Endothelial cell (in vitro differentiated cells): ENCODE results near the gene CYP27A1. TPM values are rescaled to one million over a fixed set of nuclear protein-coding genes. Genes with fewer than 3 reads are reported as not detected.
A peak's percentile ranks its signal among the peaks of the same experiment; 100 is the strongest.
"Not testable (repeated sequence)": the region's sequence is repeated elsewhere in the genome, so short reads cannot be mapped to it uniquely, and the experiment has no call there.

ENCODE experiments used
- DNase-seq: peaks from one replicate; pipeline ENCODE4 v3.0.0; 2021; ENCODE audit warnings: low spot score
- H3K27ac Mint-ChIP-seq: one replicate; pipeline ENCODE4 v1.8.0; 2021; ENCODE audit warnings: mixed read lengths, inconsistent platforms; ENCODE audit not compliant: unreplicated experiment
- H3K27me3 Mint-ChIP-seq: one replicate; pipeline ENCODE4 v1.8.0; 2021; ENCODE audit warnings: mild to moderate bottlenecking, moderate library complexity, mixed read lengths, inconsistent platforms; ENCODE audit not compliant: unreplicated experiment
- H3K36me3 Mint-ChIP-seq: one replicate; pipeline ENCODE4 v1.8.0; 2021; ENCODE audit warnings: mild to moderate bottlenecking, low read depth, mixed read lengths, inconsistent platforms; ENCODE audit not compliant: unreplicated experiment
- H3K4me1 Mint-ChIP-seq: one replicate; pipeline ENCODE4 v1.8.0; 2021; ENCODE audit warnings: mild to moderate bottlenecking, mixed read lengths, inconsistent platforms; ENCODE audit not compliant: unreplicated experiment
- H3K4me3 Mint-ChIP-seq: one replicate; pipeline ENCODE4 v1.8.0; 2021; ENCODE audit warnings: mild to moderate bottlenecking, mixed read lengths, inconsistent platforms; ENCODE audit not compliant: unreplicated experiment
- H3K9me3 Mint-ChIP-seq: one replicate; pipeline ENCODE4 v1.8.0; 2021; ENCODE audit warnings: mixed read lengths, inconsistent platforms; ENCODE audit not compliant: unreplicated experiment
- total RNA-seq: library from RNA; stranded (reverse); fragmentation: NEBNext Ultra II Directional; extraction: Animal tissue kit (Norgen Biotek cat#: 25700); gene quantifications from one replicate; pipeline ENCODE4 v1.2.1, GENCODE V29; 2021; ENCODE audit not compliant: unreplicated experiment
- TF ChIP-seq, protein P1 (sequence below): fragments of 200-600 bp; sonication (generic); IDR thresholded peaks from one replicate; pipeline ENCODE4 v1.5.0; 2021; ENCODE audit warnings: antibody characterized with exemption; ENCODE audit not compliant: unreplicated experiment

The CYP27A1 gene
- total RNA-seq, 1 donor from 2014 or later: 9.0 TPM

DNA sequence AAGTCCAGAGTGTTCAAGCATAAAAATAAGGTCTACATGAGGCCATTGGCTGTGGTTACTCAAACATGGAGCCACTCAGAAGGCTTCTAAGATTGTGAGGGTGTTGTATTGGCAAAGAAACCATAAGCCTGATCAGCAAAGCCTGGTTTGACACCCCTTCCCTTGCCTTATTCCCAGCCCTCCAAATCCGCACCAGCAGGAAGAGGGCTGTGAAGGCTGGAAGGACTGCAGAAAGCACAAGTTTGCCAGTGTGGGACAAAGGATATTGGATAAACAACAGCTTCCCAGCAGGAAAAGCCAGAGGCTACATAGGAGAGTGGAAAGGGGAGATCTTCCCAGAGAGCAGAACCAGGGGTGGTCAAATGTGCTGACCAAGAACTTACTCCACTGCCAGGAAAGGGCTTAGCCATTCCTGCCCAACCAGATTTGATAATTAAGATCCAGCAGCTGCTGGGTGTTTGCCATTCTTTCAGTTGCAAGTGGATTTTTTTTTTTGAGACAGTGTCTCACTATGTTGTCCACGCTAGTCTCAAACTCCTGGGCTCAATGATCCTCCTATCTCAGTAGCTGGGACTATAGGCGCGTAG lies 51.2 kb downstream of the CYP27A1 start:
- H3K27ac Mint-ChIP-seq: no peak overlapping the region
- peaks cover 7% of the 10 kb centered on the region for H3K9me3 Mint-ChIP-seq

DNA sequence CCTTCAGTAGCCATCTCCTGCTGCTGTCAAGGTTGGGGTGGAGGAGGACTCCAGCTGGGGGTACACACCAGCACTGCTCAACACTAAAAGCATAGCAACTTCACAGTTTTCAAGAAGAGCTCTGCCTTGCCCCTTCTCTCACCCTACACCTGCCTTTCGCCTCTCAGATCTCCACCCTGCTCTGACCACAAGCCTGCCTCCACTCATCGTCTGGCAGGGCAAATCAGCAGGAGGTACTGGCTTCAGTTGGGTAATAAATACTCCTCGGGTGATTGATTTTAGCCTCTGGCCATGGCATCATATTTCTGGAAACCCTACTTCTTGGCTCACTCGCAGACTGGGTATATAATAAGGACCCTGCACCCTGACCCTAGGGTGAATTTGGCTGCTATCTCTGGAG lies 52.7 kb downstream of the CYP27A1 start:
- Mint-ChIP-seq H3K36me3 (peaks cover 3% of the 10 kb centered on the region), H3K4me3 (no peak overlapping the region), H3K27me3 (peaks cover 4% of the 10 kb centered on the region), H3K9me3 (peaks cover 7% of the 10 kb centered on the region), H3K4me1 (peaks cover 16% of the 10 kb centered on the region), H3K27ac (no peak overlapping the region)
- TF ChIP-seq, protein P1, sequence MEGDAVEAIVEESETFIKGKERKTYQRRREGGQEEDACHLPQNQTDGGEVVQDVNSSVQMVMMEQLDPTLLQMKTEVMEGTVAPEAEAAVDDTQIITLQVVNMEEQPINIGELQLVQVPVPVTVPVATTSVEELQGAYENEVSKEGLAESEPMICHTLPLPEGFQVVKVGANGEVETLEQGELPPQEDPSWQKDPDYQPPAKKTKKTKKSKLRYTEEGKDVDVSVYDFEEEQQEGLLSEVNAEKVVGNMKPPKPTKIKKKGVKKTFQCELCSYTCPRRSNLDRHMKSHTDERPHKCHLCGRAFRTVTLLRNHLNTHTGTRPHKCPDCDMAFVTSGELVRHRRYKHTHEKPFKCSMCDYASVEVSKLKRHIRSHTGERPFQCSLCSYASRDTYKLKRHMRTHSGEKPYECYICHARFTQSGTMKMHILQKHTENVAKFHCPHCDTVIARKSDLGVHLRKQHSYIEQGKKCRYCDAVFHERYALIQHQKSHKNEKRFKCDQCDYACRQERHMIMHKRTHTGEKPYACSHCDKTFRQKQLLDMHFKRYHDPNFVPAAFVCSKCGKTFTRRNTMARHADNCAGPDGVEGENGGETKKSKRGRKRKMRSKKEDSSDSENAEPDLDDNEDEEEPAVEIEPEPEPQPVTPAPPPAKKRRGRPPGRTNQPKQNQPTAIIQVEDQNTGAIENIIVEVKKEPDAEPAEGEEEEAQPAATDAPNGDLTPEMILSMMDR: no peak
- DNase-seq: no peak

More for the DNA sequence above, 51.2 kb downstream of the CYP27A1 start:
- Mint-ChIP-seq H3K27me3 (peaks cover 4% of the 10 kb centered on the region), H3K4me3 (no peak overlapping the region), H3K4me1 (peaks cover 16% of the 10 kb centered on the region), H3K36me3 (peaks cover 3% of the 10 kb centered on the region)
- DNase-seq: no peak
- TF ChIP-seq, protein P1: no peak

GRCh38 chr2:218837495-218837894 lies 55.5 kb downstream of the CYP27A1 start:
- no peak overlapping the region for H3K27ac Mint-ChIP-seq
- H3K4me3 Mint-ChIP-seq: no peak overlapping the region
- peaks cover 7% of the 10 kb centered on the region for H3K9me3 Mint-ChIP-seq
- H3K36me3 Mint-ChIP-seq: no peaks in the 10 kb centered on the region
- peaks cover 4% of the 10 kb centered on the region for H3K27me3 Mint-ChIP-seq
- DNase-seq: no peak
- H3K4me1 Mint-ChIP-seq: peaks cover 12% of the 10 kb centered on the region
- TF ChIP-seq, protein P1: no peak

GRCh38 chr2:218839430-218839829 lies 57.5 kb downstream of the CYP27A1 start:
- Mint-ChIP-seq H3K4me3 (no peak overlapping the region), H3K27ac (no peak overlapping the region), H3K36me3 (peaks cover 3% of the 10 kb centered on the region), H3K9me3 (peaks cover 7% of the 10 kb centered on the region), H3K27me3 (peaks cover 3% of the 10 kb centered on the region), H3K4me1 (no peaks in the 10 kb centered on the region)
- DNase-seq: no peak
- TF ChIP-seq, protein P1: no peak

DNA sequence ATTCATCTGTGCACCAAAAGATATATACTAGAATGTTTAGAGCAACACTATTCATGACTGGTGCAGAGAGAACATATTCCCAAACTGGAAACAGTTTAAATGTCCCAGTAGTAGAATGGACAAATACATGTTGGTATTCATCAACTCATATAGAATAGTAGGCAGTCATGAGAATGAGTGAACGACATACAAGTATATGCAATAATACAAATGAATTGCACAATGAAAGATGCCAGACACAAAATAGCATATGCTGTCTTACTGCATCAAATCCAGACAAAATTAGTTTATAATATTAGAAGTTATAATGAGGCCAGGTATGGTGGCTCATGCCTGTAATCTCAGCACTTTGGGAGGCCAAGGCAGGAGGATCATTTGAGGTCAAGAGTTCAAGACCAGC lies 57.9 kb downstream of the CYP27A1 start:
- peaks cover 4% of the 10 kb centered on the region for H3K27me3 Mint-ChIP-seq
- no peaks in the 10 kb centered on the region for H3K4me1 Mint-ChIP-seq
- H3K9me3 Mint-ChIP-seq: peaks cover 7% of the 10 kb centered on the region
- TF ChIP-seq, protein P1: no peak
- H3K4me3 Mint-ChIP-seq: no peak overlapping the region
- DNase-seq: no peak
- H3K36me3 Mint-ChIP-seq: peaks cover 4% of the 10 kb centered on the region
- H3K27ac Mint-ChIP-seq: no peak overlapping the region

DNA sequence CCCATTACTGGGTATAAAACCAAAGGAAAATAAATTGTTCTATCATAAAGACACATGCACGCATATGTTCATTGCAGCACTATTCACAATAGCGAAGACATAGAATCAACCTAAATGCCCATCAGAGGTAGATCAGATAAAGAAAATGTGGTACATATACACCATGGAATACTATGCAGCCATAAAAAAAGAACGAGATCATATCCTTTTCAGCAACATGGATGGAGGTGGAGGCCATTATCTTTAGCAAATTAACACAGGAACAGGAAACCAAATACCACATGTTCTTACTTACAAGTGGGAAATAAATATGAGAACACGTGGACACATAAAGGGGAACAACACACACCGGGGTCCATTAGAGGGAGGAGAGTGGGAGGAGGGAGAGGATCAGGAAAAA lies 62.4 kb downstream of the CYP27A1 start:
- H3K36me3 Mint-ChIP-seq, H3K4me3 Mint-ChIP-seq, DNase-seq, H3K27me3 Mint-ChIP-seq, H3K27ac Mint-ChIP-seq, H3K4me1 Mint-ChIP-seq, H3K9me3 Mint-ChIP-seq: not testable (repeated sequence)

GRCh38 chr2:218846963-218847362 lies 65.0 kb downstream of the CYP27A1 start:
- H3K27me3 Mint-ChIP-seq, H3K9me3 Mint-ChIP-seq, H3K36me3 Mint-ChIP-seq, H3K4me3 Mint-ChIP-seq, DNase-seq, H3K4me1 Mint-ChIP-seq: not testable (repeated sequence)
- peak overlapping the region; percentile 24 for H3K27ac Mint-ChIP-seq
